HepG2 (cell line): ENCODE results near the gene SIAH1.

Source experiments
- GLI4 ChIP-seq: sonication (generic); formaldehyde crosslinking; IDR thresholded peaks from 2 replicates; pipeline ENCODE4 v1.5.1; 2020; ENCODE audit warnings: missing genetic modification reagents, mild to moderate bottlenecking, moderate library complexity, borderline replicate concordance
- MAFF ChIP-seq: IDR thresholded peaks from 2 replicates; pipeline ENCODE4 v1.6.1; 2011; ENCODE audit warnings: low read depth, low read length, improper control_type of control experiment
- NONO ChIP-seq, 2 experiments: fragments of 450-650 bp in 1 of 2; sonication (generic) in 1 of 2; formaldehyde crosslinking in 1 of 2; IDR thresholded peaks in 1 of 2; conservative IDR thresholded peaks in 1 of 2; 2 replicates each; pipeline versions ENCODE4 v1.6.1 to v1.8.0; 2017 to 2022; ENCODE audit warnings: mild to moderate bottlenecking in 1 of 2, missing genetic modification reagents in 1 of 2, moderate library complexity in 1 of 2
- PHF21A ChIP-seq: sonication (generic); formaldehyde crosslinking; IDR thresholded peaks from 2 replicates; pipeline ENCODE4 v1.5.0; 2020; ENCODE audit warnings: mild to moderate bottlenecking, missing genetic modification reagents
- SRF ChIP-seq: IDR thresholded peaks from 2 replicates; pipeline ENCODE4 v1.6.1; 2011; ENCODE audit warnings: mild to moderate bottlenecking, low read depth, low read length, moderate library complexity
- TBP ChIP-seq: sonication (generic); formaldehyde crosslinking; IDR thresholded peaks from 2 replicates; pipeline ENCODE4 v1.5.0; 2020; ENCODE audit warnings: missing genetic modification reagents
- TP53 ChIP-seq: sonication (generic); formaldehyde crosslinking; conservative IDR thresholded peaks from 2 replicates; pipeline ENCODE4 v1.4.0; 2020; ENCODE audit warnings: missing genetic modification reagents
- ZNF891 ChIP-seq: sonication (generic); formaldehyde crosslinking; IDR thresholded peaks from 2 replicates; pipeline ENCODE4 v1.5.0; 2020; ENCODE audit warnings: mild to moderate bottlenecking, missing genetic modification reagents
- TF ChIP-seq, protein P1 (sequence below), 2 experiments: IDR thresholded peaks; 2 replicates each; pipeline ENCODE4 v1.6.1; 2011 to 2012; ENCODE audit warnings: low read length in 2 of 2, borderline replicate concordance in 1 of 2, low read depth in 1 of 2, mild to moderate bottlenecking in 1 of 2, moderate library complexity in 1 of 2
- TF ChIP-seq, protein P2 (sequence below): IDR thresholded peaks from 2 replicates; pipeline ENCODE4 v1.6.1; 2012; ENCODE audit warnings: low read depth, low read length, improper control_type of control experiment
- TF ChIP-seq, protein P3 (sequence below): sonication (generic); formaldehyde crosslinking; IDR thresholded peaks from 2 replicates; pipeline ENCODE4 v1.4.0; 2020; ENCODE audit warnings: missing genetic modification reagents

DNA sequence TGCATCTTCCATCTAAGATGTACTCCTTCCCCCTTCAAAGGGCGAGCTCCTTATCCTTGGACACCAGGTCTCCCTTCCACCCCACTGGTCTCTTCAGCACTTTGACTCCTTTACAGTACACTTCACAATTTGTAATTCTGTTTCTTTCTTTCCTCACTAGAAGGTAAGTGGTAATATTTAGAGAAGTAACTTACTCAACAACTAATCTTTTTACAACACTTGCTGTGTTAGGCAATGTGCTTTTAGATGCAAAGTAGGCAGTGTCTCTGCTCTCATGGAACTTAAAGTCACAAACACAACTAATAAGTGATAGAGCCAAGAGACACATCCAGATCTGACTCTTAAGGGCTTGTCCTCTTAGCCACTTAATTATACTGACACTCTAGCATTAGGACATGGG is 6.4 kb downstream of the SIAH1 start:
- TF ChIP-seq TBP (no peak), GLI4 (CRISPR knock-in tag) (no peak), NONO (IDR thresholded peaks at IDR 0.05) (no peak), NONO (CRISPR knock-in tag; conservative IDR thresholded peaks at IDR 0.05) (no peak), ZNF891 (no peak), TP53 (CRISPR knock-in tag) (no peak), MAFF (no peak), PHF21A (no peak), SRF (no peak)
- TF ChIP-seq, protein P1, sequence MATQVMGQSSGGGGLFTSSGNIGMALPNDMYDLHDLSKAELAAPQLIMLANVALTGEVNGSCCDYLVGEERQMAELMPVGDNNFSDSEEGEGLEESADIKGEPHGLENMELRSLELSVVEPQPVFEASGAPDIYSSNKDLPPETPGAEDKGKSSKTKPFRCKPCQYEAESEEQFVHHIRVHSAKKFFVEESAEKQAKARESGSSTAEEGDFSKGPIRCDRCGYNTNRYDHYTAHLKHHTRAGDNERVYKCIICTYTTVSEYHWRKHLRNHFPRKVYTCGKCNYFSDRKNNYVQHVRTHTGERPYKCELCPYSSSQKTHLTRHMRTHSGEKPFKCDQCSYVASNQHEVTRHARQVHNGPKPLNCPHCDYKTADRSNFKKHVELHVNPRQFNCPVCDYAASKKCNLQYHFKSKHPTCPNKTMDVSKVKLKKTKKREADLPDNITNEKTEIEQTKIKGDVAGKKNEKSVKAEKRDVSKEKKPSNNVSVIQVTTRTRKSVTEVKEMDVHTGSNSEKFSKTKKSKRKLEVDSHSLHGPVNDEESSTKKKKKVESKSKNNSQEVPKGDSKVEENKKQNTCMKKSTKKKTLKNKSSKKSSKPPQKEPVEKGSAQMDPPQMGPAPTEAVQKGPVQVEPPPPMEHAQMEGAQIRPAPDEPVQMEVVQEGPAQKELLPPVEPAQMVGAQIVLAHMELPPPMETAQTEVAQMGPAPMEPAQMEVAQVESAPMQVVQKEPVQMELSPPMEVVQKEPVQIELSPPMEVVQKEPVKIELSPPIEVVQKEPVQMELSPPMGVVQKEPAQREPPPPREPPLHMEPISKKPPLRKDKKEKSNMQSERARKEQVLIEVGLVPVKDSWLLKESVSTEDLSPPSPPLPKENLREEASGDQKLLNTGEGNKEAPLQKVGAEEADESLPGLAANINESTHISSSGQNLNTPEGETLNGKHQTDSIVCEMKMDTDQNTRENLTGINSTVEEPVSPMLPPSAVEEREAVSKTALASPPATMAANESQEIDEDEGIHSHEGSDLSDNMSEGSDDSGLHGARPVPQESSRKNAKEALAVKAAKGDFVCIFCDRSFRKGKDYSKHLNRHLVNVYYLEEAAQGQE (IDR thresholded peaks at IDR 0.05; ENCODE audit: borderline replicate concordance in 1 of 2, low read depth in 1 of 2, low read length in 2 of 2): no peak
- TF ChIP-seq, protein P2, sequence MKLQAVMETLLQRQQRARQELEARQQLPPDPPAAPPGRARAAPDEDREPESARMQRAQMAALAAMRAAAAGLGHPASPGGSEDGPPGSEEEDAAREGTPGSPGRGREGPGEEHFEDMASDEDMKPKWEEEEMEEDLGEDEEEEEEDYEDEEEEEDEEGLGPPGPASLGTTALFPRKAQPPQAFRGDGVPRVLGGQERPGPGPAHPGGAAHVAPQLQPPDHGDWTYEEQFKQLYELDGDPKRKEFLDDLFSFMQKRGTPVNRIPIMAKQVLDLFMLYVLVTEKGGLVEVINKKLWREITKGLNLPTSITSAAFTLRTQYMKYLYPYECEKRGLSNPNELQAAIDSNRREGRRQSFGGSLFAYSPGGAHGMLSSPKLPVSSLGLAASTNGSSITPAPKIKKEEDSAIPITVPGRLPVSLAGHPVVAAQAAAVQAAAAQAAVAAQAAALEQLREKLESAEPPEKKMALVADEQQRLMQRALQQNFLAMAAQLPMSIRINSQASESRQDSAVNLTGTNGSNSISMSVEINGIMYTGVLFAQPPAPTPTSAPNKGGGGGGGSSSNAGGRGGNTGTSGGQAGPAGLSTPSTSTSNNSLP: no peak
- TF ChIP-seq, protein P3, sequence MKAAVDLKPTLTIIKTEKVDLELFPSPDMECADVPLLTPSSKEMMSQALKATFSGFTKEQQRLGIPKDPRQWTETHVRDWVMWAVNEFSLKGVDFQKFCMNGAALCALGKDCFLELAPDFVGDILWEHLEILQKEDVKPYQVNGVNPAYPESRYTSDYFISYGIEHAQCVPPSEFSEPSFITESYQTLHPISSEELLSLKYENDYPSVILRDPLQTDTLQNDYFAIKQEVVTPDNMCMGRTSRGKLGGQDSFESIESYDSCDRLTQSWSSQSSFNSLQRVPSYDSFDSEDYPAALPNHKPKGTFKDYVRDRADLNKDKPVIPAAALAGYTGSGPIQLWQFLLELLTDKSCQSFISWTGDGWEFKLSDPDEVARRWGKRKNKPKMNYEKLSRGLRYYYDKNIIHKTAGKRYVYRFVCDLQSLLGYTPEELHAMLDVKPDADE (CRISPR knock-in tag): no peak
